HS-5 (cell line): ENCODE results near the gene ACAD9.
"Not testable (repeated sequence)": the region's sequence is repeated elsewhere in the genome, so short reads cannot be mapped to it uniquely, and the experiment has no call there.

Source experiments
- DNase-seq: peaks from one replicate; pipeline ENCODE4 v3.0.0-alpha.2; 2012; ENCODE audit warnings: low read depth

ACAD9 gene

DNA sequence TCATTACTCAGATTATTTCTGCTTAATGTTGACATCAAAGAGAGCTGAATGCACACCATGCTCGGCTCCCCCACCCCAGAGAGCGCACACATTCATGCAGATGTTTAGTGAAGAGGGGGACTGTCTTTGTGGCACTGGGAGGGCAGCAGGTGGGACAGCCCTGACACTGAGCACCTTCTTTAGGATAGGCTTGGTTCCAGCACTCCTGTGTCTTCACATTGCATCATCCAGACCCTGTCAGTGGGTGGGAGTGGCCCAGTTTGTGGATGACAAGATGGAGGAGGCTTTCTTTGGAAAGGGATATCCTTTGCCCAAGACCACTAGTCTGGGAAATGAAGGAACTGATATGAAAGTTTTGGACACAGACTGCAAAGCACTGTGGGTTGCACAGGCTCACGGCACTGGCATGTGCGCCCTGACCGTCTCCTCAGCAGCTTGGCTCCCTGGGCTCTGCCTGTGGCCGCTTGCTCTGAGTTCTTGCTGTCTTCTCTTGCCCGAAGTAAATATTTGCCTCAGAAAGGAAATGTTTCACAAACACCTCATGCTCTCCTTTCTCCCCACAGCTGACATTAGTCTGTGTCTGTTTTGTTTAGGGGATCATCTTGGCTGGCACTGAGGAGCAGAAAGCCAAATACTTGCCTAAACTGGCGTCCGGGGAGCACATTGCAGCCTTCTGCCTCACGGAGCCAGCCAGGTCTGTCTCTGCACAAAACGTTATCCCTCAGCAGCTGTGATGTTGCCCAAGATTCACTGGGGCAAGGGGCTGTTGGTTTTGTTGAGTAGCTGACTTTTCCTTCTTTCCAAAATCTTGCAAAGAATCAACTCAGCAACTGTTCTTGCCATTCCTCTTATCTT, 16.6 kb downstream of the ACAD9 start:
- DNase-seq, result no peak

DNA sequence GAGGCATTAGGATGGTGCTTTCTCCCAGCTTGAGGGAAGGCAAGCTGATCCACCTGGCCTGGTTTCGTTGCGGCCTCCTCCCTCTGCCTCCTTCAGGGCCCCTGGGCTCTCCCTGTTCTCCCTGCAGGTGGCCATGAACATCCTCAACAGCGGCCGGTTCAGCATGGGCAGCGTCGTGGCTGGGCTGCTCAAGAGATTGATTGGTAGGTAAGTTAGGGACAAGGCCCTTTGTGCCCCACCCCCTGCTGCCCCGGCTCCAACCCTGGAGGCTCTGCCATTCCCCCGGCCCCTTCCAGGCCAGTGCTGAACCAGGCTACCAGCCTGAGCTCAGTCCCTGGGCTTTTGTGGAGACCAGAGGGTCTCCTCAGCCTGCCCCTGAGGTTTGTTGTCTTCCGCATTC, 23.0 kb downstream of the ACAD9 start:
- DNase-seq, result no peak

DNA sequence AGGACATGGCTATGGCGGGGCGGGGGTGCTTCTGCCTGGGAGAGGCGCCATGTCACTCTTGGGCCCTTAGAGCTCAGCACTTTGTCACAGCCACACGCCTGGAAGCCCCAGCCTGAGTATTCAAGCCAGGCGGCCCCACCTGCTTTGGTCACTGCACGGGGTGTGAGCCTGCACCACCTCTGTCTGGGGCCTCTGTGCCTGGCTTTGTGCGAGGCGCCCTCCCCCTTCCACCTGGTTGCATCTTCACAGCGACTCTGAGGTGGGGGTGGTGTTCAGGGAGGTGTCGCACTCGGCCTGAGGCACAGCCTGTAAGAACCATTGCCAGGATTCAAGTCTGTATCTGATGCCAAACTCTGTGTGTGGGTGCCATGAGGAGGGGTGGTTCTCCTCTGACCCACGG, 24.1 kb downstream of the ACAD9 start:
- no peak for DNase-seq

DNA sequence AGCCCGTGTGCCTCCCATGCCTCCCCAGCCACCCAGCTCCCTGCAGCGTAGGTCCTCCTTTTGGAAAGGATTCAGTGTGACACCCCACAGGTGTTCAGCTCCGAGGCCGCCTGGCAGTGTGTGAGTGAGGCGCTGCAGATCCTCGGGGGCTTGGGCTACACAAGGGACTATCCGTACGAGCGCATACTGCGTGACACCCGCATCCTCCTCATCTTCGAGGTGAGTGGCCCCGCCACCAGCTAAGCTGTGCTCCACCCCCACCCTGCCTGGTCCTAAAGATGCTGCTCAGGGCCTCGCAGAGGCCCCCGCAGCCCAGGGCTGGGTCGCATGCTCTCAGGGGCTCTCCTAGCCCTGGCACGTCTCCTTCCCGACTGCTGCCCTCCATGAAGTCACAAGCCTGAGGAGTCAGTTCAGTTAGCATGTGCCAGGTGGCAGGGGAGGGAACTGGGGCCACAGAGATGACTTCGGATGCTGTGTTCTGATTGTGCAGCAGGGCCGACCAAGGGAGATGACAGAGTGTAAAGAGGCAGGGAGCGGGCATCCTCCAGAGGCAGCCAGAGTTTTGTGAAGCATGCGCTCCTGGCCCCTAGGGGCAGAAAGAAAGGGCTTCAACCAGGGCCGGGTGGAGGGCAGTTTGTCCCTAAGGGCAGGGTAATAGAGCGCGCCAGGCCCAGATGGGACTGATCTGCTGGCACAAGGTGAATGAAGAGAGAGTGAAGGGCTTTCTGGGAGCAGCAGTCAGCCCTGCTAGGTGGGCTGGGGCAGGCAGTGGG, 26.8 kb downstream of the ACAD9 start:
- DNase-seq, result no peak

DNA sequence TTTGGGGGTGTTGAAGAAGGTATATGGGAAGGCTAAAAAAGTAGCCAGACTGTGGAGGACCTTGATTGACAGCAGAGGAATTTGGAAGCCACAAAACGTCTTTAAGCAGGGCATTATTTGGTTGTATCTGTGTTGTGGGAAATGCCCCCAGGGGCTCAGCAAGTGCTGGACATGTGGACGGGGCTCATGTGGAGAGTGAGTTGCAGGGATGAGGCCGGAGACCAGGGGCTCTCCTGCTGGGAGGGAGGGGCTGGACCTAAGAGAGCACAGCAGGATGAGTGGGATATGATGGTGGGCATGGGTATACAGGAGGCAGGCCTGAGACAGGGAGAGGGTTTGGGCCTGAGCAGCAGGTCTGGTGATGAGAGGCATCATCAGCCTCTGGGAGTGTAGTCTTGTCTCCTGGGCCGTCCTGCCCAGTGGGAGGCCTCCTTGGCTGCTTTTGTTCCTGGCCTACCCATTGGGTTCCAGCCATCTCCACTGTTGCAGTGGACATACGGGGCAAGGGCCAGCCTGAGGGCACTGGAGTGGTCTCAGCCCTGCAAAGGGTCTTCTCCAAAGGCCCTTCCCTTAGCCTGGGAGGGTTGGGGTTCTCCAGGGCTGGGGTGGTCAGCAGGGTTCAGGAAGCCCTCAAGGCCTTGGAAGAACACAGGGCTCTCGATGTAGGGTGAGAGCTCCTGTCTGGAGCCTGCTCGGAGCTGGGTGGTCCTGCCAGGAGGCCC, 27.5 kb downstream of the ACAD9 start:
- DNase-seq, result no peak

DNA sequence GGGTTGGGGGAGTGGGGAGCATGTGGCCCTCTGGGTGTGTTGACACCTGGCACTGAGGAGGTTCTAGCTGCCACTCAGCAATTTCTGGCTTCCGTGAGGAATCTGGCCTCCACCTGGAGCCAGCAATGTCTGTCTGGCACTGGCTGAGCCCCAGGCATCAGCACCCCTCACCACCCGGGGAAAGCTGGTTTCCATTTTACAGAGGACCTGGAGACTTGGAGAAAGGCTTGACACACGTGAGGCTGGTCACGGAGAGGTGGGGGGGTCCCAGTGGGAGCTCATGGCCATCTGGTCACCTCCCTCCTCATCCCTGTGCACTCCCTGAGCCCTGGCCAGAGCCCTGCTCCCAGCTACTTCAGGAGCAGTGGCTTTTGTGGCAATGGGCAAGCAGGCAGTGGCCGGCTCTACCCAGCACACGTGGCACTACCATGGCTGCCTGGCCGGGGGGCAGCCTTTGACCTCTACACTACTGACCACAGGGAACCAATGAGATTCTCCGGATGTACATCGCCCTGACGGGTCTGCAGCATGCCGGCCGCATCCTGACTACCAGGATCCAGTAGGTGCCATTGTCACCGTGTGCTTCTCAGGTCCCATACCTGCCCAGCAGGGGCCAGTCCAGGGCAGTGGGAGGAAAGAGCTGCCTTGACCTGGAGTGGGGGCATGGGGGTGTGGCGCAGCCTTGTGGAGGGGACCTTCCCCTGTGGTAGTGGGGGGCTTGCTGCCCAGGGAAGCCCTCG, 28.5 kb downstream of the ACAD9 start:
- no peak for DNase-seq

DNA sequence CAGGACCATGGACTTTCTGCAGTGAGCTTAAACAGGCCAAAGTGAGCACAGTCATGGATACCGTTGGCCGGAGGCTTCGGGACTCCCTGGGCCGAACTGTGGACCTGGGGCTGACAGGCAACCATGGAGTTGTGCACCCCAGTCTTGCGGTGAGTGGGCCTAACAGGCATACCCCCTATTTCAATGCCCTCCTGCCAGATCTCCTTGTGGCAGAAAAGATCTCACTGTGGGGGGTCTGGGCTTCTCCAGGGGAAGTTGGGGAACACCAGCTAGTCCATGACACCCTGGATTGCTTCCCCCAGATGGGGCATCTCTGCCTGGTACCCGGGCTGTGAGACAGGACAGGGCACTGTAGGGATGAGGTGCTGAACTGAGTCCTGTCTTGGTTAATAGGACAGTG, 29.5 kb downstream of the ACAD9 start:
- no peak for DNase-seq

DNA sequence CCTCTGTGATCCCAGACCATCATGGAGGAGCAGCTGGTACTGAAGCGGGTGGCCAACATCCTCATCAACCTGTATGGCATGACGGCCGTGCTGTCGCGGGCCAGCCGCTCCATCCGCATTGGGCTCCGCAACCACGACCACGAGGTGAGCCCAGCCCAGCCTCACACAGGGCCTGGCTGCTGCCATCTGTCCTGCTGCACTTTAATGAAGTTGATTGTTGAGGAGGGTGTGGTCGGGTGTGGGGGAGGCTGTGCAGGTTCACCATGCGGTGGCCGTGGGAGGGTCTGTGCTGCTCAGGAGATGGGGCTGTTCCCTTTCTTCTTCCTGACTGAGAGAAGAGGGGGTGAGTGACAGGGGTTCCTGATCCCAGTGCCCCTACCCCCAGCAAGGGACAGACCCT, 30.6 kb downstream of the ACAD9 start:
- DNase-seq, result no peak

DNA sequence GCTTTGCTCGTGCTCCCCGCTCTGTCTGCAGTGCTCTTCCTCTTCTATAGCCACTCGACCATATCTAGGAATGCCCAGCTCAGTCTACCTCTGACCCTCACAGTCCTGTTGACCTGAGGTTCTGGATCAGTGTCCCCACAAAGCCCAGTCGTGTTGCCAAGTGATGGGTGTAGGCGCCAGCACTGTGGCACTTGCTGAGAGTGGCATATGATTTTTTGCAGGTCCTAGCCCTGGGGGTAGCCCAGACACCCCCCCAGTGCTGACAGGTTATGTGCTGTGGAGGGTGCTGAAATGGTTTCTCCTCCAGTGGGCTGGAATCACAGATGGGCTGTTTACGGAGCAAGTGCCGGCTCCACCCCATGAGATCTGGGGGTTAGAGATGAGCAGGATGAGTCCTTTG, 32.5 kb downstream of the ACAD9 start:
- DNase-seq, result no peak

DNA sequence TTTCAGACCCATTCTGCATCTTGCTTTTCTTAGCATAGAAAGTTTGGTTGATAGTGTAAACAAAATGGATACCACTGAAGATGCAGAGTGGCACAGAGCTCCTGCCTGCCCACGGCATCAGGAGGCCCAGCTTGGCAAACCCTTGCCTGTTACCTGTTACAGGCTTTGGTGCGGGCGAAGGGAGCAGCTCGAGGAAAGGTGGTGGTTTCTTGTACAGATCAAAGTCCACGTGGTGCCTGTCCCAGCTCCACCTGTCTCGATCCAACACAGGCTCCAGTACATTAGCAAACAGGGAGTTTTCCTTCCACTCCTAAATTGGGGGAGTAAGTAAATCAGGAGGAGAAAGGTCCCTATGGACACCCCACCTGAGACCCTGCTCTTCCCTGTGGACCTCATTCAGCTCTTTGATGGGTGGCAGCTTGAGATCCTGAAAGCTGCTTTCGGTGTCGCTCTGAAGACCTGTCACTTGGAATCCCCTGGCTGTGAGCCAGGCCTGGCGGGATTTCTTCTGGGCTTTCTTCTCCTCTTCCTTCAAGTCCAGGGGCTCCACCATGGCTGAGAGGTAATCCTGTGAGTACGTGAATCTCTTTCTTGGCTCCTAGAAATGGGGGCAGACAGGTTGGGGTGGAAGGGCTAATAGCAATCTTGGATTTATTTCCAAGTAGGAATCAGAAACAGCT, 35.7 kb downstream of the ACAD9 start:
- no peak for DNase-seq

DNA sequence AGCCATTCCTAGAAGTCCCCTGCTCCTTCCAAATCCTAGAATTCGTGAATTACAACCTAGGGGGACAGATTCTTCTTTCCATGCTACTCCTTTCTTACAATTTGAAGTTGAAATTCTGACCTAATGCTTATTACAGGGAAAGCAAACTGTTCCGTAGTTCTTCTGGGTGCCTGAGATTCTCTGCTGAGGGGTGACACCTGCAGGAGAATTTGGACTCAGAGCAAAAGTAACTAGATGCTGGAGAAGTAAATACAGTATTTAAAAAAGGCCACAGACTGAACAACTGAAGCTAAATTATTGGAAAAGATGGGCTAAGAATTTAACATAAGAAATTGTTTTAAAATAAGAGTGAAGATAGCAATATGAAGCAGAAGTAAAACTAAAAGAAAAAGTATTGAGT, 37.9 kb downstream of the ACAD9 start:
- DNase-seq, result no peak

DNA sequence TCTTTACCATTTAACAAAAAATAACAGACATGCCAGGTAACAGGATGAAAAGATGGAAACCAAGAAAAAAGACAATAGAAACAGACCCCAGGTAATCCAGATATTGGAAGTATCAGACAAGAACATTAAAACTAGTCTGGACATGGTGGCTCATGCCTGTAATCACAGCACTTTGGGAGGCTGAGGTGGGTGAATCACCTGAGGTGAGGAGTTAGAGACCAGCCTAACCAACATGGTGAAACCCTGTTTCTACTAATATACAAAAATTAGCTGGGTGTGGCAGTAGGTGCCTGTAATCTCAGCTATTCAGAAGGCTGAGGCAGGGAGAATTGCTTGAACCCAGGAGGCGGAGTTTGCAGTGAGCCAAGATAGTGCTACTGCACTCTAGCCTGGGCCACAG, 40.6 kb downstream of the ACAD9 start:
- DNase-seq, result no peak

DNA sequence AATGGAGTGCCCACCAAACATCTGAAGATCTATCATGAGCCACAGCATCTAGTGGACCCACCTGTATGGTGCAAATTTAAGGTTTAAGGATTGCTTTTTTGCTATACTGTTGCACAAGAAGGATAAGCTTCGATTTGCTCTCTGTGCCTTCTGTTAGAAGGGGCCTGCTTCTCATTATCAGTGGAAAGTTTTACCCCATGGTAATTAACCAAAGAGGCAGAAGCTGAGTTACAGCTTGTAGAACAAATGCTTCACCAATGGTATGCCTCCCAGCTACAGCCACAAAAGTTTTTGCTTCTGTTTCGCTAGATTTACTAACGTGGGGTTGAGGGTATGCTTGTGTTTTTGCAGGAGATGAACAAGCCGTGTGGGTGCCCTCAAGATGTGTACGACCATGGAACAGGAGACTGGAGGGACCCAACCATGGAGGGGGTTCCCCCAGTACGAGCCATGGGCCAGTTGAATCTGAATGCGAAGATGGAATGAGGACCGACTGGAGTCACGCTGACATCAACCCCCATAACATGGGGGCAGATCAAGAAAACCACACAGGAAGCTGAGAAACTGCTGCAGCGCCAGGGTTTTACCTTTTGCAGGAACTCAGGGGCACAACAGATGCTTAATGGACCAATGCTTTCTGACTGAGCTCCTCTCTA, 43.5 kb downstream of the ACAD9 start:
- DNase-seq, result no peak

DNA sequence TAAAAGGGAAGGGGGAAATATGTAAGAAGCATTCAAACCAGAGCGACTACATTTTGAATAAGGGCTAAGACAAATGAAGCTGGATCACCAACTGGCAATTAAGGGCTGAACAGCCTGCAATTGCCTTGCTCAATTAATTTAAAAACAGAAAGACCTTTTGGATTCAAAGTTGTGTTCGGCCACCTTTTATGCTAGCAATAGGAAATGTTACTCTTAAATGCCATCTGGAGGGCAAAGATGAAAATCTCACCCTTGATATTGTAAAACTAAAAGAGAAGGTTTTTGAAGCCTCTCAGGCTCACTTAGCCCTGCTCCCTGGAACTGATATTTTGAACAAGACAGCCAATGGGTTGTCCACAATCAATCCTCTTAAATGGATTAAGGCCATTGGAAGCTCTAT, 44.2 kb downstream of the ACAD9 start:
- DNase-seq, result no peak

DNA sequence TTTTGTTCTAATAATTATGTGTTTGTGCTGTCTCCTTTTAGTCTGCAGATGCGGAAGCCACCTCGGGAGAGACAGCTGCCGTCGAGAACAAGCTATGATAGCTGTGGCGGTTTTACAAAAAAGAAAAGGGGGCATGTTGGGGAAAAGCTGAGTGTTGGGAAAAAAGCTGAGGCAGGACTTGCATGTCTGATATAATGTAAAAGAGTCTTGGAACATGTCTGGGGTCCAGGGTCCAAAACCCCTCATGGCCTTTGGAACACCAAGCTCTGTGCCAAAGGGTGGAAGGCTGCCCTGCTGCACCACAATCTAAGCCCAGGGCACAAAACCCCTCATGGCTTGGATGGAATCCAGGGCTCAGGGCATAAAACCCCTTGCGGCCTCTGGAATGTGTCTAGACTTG, 44.6 kb downstream of the ACAD9 start:
- not testable (repeated sequence) for DNase-seq

DNA sequence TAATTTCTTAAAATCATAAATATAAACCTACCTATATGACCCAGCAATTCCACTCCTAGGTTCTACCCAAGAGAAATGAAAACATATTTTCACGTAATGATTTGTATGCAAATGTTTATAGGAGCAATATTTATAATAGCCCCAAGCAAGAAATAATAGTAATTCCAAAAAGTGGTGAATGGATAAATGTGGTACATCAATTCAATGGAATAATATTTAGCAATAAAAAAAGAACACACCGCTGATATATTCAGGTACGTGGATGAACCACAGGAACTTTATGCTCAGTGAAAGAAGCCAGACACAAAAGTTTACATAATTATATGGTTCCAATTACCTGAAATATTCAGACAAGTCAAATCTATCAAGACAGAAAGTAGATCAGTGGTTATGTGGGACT, 49.9 kb downstream of the ACAD9 start:
- no peak for DNase-seq

DNA sequence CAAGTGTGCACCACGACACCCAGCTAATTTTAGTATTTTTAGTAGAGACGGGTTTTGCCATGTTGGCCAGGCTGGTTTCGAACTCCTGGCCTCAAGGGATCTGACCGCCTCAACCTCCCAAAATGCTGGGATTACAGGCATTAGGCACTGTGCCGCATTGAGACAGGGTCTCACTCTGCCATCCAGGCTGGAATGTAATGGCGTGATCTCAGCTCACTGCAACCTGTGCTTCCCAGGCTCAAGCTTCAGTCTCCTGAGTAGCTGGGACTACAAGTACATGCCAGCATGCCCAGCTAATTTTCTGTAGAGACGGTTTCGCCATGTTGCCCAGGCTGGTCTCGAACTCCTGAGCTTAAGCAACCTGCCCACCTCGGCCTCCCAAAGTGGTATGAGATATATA, 51.6 kb downstream of the ACAD9 start:
- no peak for DNase-seq

DNA sequence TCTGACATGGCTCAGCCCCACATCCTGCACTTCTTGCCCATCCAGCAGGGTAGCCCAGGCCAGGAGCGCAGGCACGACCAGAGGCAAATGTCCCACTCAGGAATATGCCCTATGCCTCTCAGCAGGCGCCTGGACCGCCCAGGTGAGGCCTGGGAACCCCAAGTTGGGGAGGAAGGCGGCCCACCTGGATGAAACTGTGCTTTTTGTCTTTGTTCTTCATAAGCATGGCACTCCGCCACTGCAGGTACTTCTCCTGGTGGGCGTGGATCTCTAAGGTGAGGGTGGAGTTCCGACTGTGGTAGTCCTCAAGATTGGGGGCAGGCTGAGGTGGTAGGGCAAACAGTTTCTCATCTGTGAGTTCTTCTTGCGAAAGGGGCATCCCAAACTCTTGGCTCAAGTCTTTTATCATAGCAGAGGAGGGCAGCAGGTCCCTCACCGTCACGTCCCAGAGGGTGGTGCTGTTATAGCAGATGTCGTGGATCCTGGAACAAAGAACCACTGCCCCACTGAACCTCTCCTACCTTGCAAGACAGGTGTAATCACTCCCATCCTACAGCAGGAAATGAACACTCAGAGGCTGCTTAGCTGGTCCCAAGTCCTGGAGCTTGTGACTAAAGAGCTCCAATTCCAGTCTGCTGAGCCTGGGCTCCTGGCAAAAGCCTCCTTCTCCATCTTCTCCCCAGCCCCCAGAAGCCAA, 53.2 kb downstream of the ACAD9 start:
- DNase-seq, result no peak

DNA sequence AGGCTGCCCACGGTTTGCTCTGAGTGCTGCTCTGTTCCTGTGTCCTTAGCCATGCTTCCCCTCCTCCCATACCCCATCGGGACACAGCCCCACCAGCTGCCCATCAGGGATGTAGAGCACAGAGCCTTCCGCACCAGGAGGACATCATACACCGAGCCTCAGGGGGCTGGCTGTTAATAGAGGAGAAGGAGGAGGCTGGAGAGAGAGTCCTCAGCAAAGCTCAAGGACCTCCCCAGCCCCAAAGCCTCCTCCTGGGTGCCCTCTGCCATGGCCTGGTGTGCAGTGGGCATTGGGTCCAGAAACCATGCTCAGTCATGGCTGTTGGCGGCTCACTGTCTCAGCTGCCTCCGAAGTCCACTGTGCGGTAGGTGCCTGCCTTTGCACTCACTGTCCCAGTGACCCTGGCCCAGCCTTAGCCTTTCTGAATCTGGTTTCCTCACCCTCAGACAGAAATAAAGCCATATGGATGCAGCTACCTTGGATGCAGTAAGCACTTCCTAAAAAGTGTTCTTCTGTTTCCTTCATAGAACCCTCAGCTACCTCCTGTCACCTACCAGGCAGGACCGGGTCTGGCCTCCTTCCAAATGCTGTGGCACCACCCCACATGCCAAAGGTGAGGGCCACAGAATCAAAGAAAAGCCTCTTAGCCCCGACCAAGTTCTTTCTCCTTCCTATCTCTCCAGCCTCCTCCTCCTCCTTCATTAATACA, 53.9 kb downstream of the ACAD9 start:
- DNase-seq, result no peak

DNA sequence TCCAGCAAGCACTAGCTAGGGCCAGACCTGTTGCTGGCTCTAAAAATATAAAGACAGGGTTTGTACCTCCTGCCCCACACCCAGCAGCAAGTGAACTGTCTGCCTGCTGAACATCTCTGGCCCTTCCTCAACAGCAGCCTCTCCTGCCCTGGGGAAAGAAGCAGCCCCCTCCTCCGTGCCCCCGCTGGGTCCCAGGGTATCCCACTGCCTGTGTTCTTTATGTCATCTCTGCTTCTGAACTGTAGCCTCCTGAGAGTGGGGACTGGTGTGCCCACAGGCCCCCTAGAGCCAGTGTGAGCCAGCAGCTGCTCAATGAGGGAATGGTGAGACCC, 54.5 kb downstream of the ACAD9 start:
- DNase-seq, result no peak
